Panc1 (cell line): ENCODE data around the gene DPP4.

Experiments used
- CTCF ChIP-seq: fragments of 450-650 bp; IDR thresholded peaks from 2 replicates; pipeline ENCODE4 v1.5.1; 2017; ENCODE audit warnings: mild to moderate bottlenecking
- POLR2AphosphoS5 ChIP-seq: IDR thresholded peaks from 2 replicates; pipeline ENCODE4 v1.6.1; 2012; ENCODE audit warnings: mild to moderate bottlenecking, low read depth, low read length, moderate library complexity
- SIN3A ChIP-seq: IDR thresholded peaks from 2 replicates; pipeline ENCODE4 v1.6.1; 2012; ENCODE audit warnings: low read depth, mild to moderate bottlenecking, low read length, moderate library complexity, borderline replicate concordance; ENCODE audit not compliant: insufficient read depth

GRCh38 chr2:161952783-161953191, 121.2 kb downstream of the DPP4 start:
- TF ChIP-seq CTCF (no peak), POLR2AphosphoS5 (no peak), SIN3A (no peak)
